Activated CD8-positive, alpha-beta T cell treated with anti-CD3 and anti-CD28 coated beads for 36 hours (primary cell): ENCODE measurements around the gene SLIT3. TPM values are rescaled to one million over a fixed set of nuclear protein-coding genes. Genes with fewer than 3 reads are reported as not detected.
A peak's percentile ranks its signal among the peaks of the same experiment; 100 is the strongest.

ENCODE experiments used
- ATAC-seq: fragments of 200-7000 bp; cut with Tn5 transposase; one replicate; pipeline ENCODE4 v1.10.0; 2021; ENCODE audit warnings: mild to moderate bottlenecking, moderate library complexity
- CTCF ChIA-PET: fragments of 350-600 bp; sonication (Branson Sonifier 250); formaldehyde crosslinking; loops from one replicate; lab custom pipeline; 2021; ENCODE audit warnings: antibody characterized with exemption; lab: Charles Lee
- POLR2A ChIA-PET: fragments of 350-600 bp; sonication (Branson Sonifier 250); formaldehyde crosslinking; loops from one replicate; lab custom pipeline; 2021; ENCODE audit warnings: antibody characterized with exemption; lab: Charles Lee
- DNase-seq: peaks from one replicate; pipeline ENCODE4 v3.0.0-alpha.2; 2020
- H3K27ac Mint-ChIP-seq: one replicate; pipeline ENCODE4 v1.8.0; 2021; ENCODE audit warnings: mild to moderate bottlenecking, mixed read lengths
- H3K27me3 Mint-ChIP-seq: one replicate; pipeline ENCODE4 v1.8.0; 2021; ENCODE audit warnings: mixed read lengths
- H3K36me3 Mint-ChIP-seq: one replicate; pipeline ENCODE4 v1.8.0; 2021; ENCODE audit warnings: low read depth, mixed read lengths
- H3K4me1 Mint-ChIP-seq: one replicate; pipeline ENCODE4 v1.8.0; 2021; ENCODE audit warnings: low read depth, mixed read lengths
- H3K4me3 Mint-ChIP-seq: one replicate; pipeline ENCODE4 v1.8.0; 2021; ENCODE audit warnings: mild to moderate bottlenecking, moderate library complexity, mixed read lengths
- H3K9me3 Mint-ChIP-seq: one replicate; pipeline ENCODE4 v1.8.0; 2021; ENCODE audit warnings: mixed read lengths
- CTCF ChIP-seq: fragments of 200-600 bp; IDR thresholded peaks from one replicate; pipeline ENCODE4 v1.8.0; 2022; ENCODE audit warnings: antibody characterized with exemption, mild to moderate bottlenecking
- intact Hi-C: fragments of 100-400 bp; cut with micrococcal nuclease; formaldehyde crosslinking; loops from one replicate; pipeline ENCODE4 v1.10.0; 2022
- total RNA-seq, 2 experiments: library from RNA; stranded (reverse); gene quantifications; one replicate each; pipeline ENCODE4 v1.2.3, GENCODE V29; 2021

SLIT3 gene
- total RNA-seq, 2 experiments from 2014 or later, result 0.69 to 0.74 TPM

GRCh38 chr5:168624850-168625364 is 676.0 kb downstream of the SLIT3 start:
- POLR2A ChIA-PET, result no interaction called here
- H3K27ac Mint-ChIP-seq, result no peak overlapping the region
- CTCF ChIA-PET, result no interaction called here
- H3K4me1 Mint-ChIP-seq, result no peaks in the 10 kb centered on the region
- TF ChIP-seq CTCF, result no peak
- no peaks in the 10 kb centered on the region for H3K36me3 Mint-ChIP-seq
- H3K9me3 Mint-ChIP-seq, result no peaks in the 10 kb centered on the region
- H3K27me3 Mint-ChIP-seq, result peaks cover 8% of the 10 kb centered on the region
- DNase-seq, result no peak
- H3K4me3 Mint-ChIP-seq, result no peak overlapping the region
- ATAC-seq, result no peak
- intact Hi-C loops, result no loop called here

- Mint-ChIP-seq H3K9me3 (no peaks in the 10 kb centered on the region), H3K36me3 (no peaks in the 10 kb centered on the region), H3K27me3 (no peaks in the 10 kb centered on the region), H3K4me1 (no peaks in the 10 kb centered on the region), H3K27ac (no peak overlapping the region), H3K4me3 (no peak overlapping the region)
- intact Hi-C loops, result no loop called here
- ATAC-seq (no peak), DNase-seq (no peak)
- POLR2A ChIA-PET, result no interaction called here
- TF ChIP-seq CTCF, result no peak
- CTCF ChIA-PET, result interaction anchor here (0.8 kb wide), 1 partner anchor 8 kb away, joined by 3 read pairs; no protein-coding TSS in a partner anchor
Observed at GRCh38 chr5:168620807-168621206, 680.1 kb downstream of the SLIT3 start.

DNA sequence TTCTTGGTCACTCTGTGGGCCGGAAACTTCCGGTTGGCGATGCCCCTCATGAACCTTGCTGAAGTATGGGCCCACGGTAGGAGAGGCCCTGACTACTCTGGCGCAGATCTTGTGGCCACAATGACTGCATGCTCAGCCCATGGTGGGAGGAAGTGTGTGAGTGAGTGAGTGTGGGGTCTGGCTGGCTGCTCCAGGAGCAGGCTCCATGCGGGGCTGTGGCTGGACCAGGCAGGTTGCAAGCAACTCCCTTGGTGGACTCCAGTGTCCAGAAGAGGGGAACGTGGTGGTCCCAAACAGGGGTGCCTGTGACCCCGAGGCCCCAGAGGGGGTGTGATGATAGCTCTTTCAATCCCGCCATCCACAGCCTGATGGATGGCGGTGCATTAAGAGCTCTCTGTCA is 686.3 kb downstream of the SLIT3 start:
- no peak for TF ChIP-seq CTCF
- H3K27me3 Mint-ChIP-seq, result no peaks in the 10 kb centered on the region
- H3K4me3 Mint-ChIP-seq, result no peak overlapping the region
- no peak overlapping the region for H3K27ac Mint-ChIP-seq
- no peaks in the 10 kb centered on the region for H3K9me3 Mint-ChIP-seq
- POLR2A ChIA-PET, result no interaction called here
- ATAC-seq (no peak), DNase-seq (no peak)
- intact Hi-C loops, result no loop called here
- no peaks in the 10 kb centered on the region for H3K36me3 Mint-ChIP-seq
- CTCF ChIA-PET, result no interaction called here
- H3K4me1 Mint-ChIP-seq, result peaks cover 10% of the 10 kb centered on the region

- intact Hi-C loops, result no loop called here
- no peak for DNase-seq
- no peak for TF ChIP-seq CTCF
- ChIA-PET CTCF (no interaction called here), POLR2A (no interaction called here)
- H3K36me3 Mint-ChIP-seq, result no peaks in the 10 kb centered on the region
- H3K4me1 Mint-ChIP-seq, result peaks cover 10% of the 10 kb centered on the region
- H3K27me3 Mint-ChIP-seq, result no peaks in the 10 kb centered on the region
- no peak overlapping the region for H3K27ac Mint-ChIP-seq
- no peaks in the 10 kb centered on the region for H3K9me3 Mint-ChIP-seq
- no peak for ATAC-seq
- H3K4me3 Mint-ChIP-seq, result no peak overlapping the region
Observed at GRCh38 chr5:168613996-168614395, 686.9 kb downstream of the SLIT3 start.

DNA sequence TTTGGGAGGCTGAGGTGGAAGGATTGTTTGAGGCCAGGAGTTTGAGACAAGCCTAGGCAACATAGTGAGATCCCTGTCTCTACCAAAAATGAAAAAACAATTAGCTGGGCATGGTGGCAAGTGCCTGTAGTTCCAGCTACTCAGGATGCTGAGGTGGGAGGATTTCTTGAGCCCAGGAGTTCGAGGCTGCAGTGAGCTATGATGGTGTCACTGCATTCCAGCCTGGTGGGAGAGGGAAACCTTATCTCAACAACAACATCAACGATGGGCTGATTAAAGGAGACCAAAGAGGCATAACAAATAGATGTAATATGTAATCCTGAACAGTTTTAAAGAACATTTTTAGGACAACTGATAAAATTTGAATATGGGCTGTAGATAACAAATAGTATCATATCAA is 687.5 kb downstream of the SLIT3 start:
- intact Hi-C loops, result no loop called here
- Mint-ChIP-seq H3K36me3 (no peaks in the 10 kb centered on the region), H3K4me1 (peaks cover 13% of the 10 kb centered on the region), H3K9me3 (no peaks in the 10 kb centered on the region), H3K27me3 (no peaks in the 10 kb centered on the region), H3K4me3 (no peak overlapping the region), H3K27ac (peak overlapping the region; percentile 79)
- ChIA-PET CTCF (no interaction called here), POLR2A (no interaction called here)
- no peak for DNase-seq
- no peak for TF ChIP-seq CTCF
- peak; percentile 29 for ATAC-seq
